Loucy (cell line): ENCODE data around the gene CAPN10.

Experiments
- H2AFZ ChIP-seq: fragments of 200-600 bp; sonication (generic); 2 replicates; pipeline ENCODE4 v1.6.0; 2016; ENCODE audit warnings: antibody characterized with exemption, mild to moderate bottlenecking, low read length, moderate library complexity
- H3F3A ChIP-seq: fragments of 200-600 bp; 2 replicates; pipeline ENCODE4 v1.6.0; 2016; ENCODE audit warnings: antibody characterized with exemption, low read depth, mild to moderate bottlenecking
- H3K27me3 ChIP-seq: fragments of 200-600 bp; sonication (generic); 2 replicates; pipeline ENCODE4 v1.6.1; 2014; ENCODE audit warnings: low read length, mild to moderate bottlenecking; ENCODE audit not compliant: insufficient read depth, poor library complexity, severe bottlenecking
- H3K36me3 ChIP-seq: fragments of 200-600 bp; sonication (generic); 2 replicates; pipeline ENCODE4 v1.6.1; 2016; ENCODE audit warnings: low read length; ENCODE audit not compliant: insufficient read depth
- H3K4me1 ChIP-seq: fragments of 200-600 bp; sonication (generic); 2 replicates; pipeline ENCODE4 v1.5.1; 2014; ENCODE audit warnings: low read length, mild to moderate bottlenecking; ENCODE audit not compliant: insufficient read depth, poor library complexity, severe bottlenecking
- H3K4me2 ChIP-seq: fragments of 200-600 bp; sonication (generic); 2 replicates; pipeline ENCODE4 v1.6.0; 2014; ENCODE audit warnings: antibody characterized with exemption, low read length, low read depth, mild to moderate bottlenecking; ENCODE audit not compliant: poor library complexity, severe bottlenecking
- H3K4me3 ChIP-seq: fragments of 200-600 bp; sonication (generic); 2 replicates; pipeline ENCODE4 v1.5.1; 2014; ENCODE audit warnings: low read length, mild to moderate bottlenecking, mixed read lengths; ENCODE audit not compliant: poor library complexity, severe bottlenecking
- H3K79me2 ChIP-seq: fragments of 200-600 bp; sonication (generic); 2 replicates; pipeline ENCODE4 v1.6.1; 2014; ENCODE audit warnings: low read length; ENCODE audit not compliant: insufficient read depth
- H3K9ac ChIP-seq: fragments of 200-600 bp; sonication (generic); 2 replicates; pipeline ENCODE4 v1.6.0; 2014; ENCODE audit warnings: mild to moderate bottlenecking, low read depth, low read length, moderate library complexity; ENCODE audit not compliant: poor library complexity, severe bottlenecking
- H3K9me2 ChIP-seq: fragments of 200-600 bp; sonication (generic); replicated peaks from 2 replicates; pipeline ENCODE4 v1.6.1; 2016; ENCODE audit warnings: low read depth, low read length, mixed read lengths
- H3K9me3 ChIP-seq: fragments of 200-600 bp; sonication (generic); 2 replicates; pipeline ENCODE4 v1.6.1; 2014; ENCODE audit warnings: mild to moderate bottlenecking, antibody characterized with exemption, low read length, low read depth; ENCODE audit not compliant: insufficient read depth
- H4K20me1 ChIP-seq: fragments of 200-600 bp; sonication (generic); 2 replicates; pipeline ENCODE4 v1.6.0; 2014; ENCODE audit warnings: antibody characterized with exemption, low read length, mild to moderate bottlenecking; ENCODE audit not compliant: insufficient read depth, poor library complexity, severe bottlenecking
- EZH2phosphoT487 ChIP-seq: fragments of 200-600 bp; IDR thresholded peaks from 2 replicates; pipeline ENCODE4 v1.6.1; 2018; ENCODE audit warnings: antibody characterized with exemption, mild to moderate bottlenecking, moderate library complexity, borderline replicate concordance
- TF ChIP-seq, protein P1 (sequence below): fragments of 200-600 bp; sonication (generic); conservative IDR thresholded peaks from 2 replicates; pipeline ENCODE4 v1.5.1; 2014; ENCODE audit warnings: mild to moderate bottlenecking, antibody characterized with exemption, low read length

The CAPN10 gene

DNA sequence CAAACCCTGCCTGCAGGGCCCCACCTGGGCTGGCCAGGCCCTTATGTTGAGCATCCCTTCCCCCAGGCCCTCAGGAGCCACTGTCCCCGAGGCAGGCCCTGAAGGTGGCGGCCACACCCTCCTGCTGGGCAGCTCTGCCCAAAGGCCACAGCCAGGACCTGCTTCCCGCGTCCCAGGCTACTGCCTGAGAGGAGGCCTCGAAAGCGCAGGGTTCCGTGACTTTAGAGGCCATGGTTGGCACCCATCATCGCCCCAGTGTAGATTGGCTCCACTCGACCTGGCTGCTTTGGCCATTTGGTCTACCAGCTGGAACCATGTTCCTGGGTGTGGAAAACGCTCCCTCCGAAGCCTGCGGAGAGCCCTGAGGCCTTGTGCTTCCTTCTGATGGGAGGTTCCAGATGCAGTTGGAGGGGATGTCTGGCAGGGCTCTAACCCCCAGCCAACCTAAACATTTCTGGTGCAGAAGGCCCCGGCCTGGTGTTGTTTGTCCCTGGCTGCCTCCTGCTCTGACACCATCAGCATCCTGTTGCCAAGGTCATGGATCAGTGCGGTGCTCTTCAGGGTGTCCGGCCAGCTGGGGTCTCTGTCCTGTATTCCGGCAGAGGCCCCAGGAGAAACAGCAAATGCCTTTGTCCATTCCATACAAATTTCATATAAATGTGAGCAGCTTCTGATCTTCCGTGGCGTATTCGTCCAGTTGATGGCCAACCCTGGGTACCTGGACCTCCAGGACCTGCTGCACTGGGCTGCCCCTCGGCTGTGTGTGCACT lies 14.7 kb downstream of the CAPN10 start:
- H3K9me2 ChIP-seq = no peaks in the 10 kb centered on the region
- peaks cover 11% of the 10 kb centered on the region; the same call in 1 of the 2 replicates for H3K36me3 ChIP-seq
- no peaks in the 10 kb centered on the region for H4K20me1 ChIP-seq
- no peaks in the 10 kb centered on the region for H3K79me2 ChIP-seq
- H3K4me2 ChIP-seq = no peak overlapping the region
- no peak overlapping the region for H3K9ac ChIP-seq
- H3F3A ChIP-seq = no peaks in the 10 kb centered on the region
- no peaks in the 10 kb centered on the region for H3K9me3 ChIP-seq
- no peaks in the 10 kb centered on the region for H3K4me1 ChIP-seq
- no peak overlapping the region for H3K4me3 ChIP-seq
- no peak overlapping the region for H2AFZ ChIP-seq
- no peaks in the 10 kb centered on the region for H3K27me3 ChIP-seq
- no peak for TF ChIP-seq EZH2phosphoT487
- TF ChIP-seq, protein P1, sequence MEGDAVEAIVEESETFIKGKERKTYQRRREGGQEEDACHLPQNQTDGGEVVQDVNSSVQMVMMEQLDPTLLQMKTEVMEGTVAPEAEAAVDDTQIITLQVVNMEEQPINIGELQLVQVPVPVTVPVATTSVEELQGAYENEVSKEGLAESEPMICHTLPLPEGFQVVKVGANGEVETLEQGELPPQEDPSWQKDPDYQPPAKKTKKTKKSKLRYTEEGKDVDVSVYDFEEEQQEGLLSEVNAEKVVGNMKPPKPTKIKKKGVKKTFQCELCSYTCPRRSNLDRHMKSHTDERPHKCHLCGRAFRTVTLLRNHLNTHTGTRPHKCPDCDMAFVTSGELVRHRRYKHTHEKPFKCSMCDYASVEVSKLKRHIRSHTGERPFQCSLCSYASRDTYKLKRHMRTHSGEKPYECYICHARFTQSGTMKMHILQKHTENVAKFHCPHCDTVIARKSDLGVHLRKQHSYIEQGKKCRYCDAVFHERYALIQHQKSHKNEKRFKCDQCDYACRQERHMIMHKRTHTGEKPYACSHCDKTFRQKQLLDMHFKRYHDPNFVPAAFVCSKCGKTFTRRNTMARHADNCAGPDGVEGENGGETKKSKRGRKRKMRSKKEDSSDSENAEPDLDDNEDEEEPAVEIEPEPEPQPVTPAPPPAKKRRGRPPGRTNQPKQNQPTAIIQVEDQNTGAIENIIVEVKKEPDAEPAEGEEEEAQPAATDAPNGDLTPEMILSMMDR = no peak

DNA sequence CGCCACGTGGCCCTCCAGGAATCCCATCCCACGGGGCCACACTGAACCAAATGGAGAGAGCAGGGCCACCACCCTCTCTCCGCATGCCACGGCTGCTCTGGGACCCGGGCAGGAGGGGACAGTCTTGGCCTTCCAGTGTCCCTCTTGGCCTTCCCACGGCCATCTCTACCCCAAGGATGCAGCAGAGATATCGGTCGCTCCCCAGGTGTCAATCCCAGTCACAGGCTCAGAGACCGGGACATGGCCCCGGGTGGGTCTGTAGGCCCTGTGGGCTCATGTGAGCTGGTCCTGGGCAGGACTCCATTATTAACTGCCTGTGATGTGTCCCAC lies 15.3 kb downstream of the CAPN10 start:
- Histone ChIP-seq H3K4me2 (no peak overlapping the region), H3K9me3 (no peaks in the 10 kb centered on the region), H4K20me1 (no peaks in the 10 kb centered on the region), H2AFZ (no peak overlapping the region), H3K27me3 (no peaks in the 10 kb centered on the region), H3F3A (no peaks in the 10 kb centered on the region), H3K4me1 (no peaks in the 10 kb centered on the region), H3K79me2 (no peaks in the 10 kb centered on the region), H3K4me3 (no peak overlapping the region), H3K9me2 (no peaks in the 10 kb centered on the region), H3K9ac (no peak overlapping the region), H3K36me3 (peaks cover 11% of the 10 kb centered on the region; the same call in 1 of the 2 replicates)
- TF ChIP-seq, protein P1 = no peak
- TF ChIP-seq EZH2phosphoT487 = no peak

DNA sequence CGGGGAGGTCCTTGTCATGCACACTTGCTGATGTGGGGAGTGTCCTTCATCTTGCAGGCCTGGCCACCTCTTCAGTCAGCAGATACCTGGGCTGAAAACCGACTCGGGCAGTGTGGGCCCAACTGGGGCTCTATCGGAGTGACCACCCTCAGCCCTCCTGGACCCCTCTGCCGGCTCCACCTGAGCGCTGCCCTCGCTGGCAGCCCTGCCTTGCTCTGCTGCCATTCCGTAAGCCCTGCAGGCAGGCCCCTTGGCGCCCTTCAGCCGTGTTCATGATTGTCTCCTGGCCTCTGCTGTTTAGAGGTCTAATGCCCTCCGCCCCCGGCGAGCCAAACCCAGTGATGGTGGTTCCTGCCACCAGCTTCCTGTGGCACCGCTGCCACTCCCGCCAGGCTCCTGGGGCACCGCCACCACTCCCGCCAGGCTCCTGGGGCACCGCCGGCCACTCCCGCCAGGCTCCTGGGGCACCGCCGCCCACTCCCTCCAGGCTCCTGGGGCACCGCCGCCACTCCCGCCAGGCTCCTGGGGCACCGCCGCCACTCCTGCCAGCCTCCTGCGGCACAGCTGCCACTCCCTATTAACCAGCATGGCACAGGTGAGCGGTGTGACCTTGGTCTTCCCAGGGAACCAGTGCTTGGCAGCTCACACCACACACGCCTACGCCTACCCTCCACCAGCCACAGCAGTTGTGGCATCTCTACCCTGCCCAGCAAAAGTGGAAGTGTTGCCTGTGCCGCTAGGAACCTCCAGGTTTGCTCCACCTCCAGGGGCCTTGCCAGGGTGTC lies 15.9 kb downstream of the CAPN10 start:
- H4K20me1 ChIP-seq = no peaks in the 10 kb centered on the region
- TF ChIP-seq, protein P1 = no peak
- TF ChIP-seq EZH2phosphoT487 = no peak
- H3K4me2 ChIP-seq = no peak overlapping the region
- no peak overlapping the region for H3K4me3 ChIP-seq
- no peaks in the 10 kb centered on the region for H3K4me1 ChIP-seq
- H3K9ac ChIP-seq = no peak overlapping the region
- no peaks in the 10 kb centered on the region for H3K9me3 ChIP-seq
- H3K27me3 ChIP-seq = no peaks in the 10 kb centered on the region
- no peaks in the 10 kb centered on the region for H3K79me2 ChIP-seq
- no peaks in the 10 kb centered on the region for H3F3A ChIP-seq
- H3K36me3 ChIP-seq = peaks cover 11% of the 10 kb centered on the region; the same call in 1 of the 2 replicates
- H2AFZ ChIP-seq = no peak overlapping the region
- H3K9me2 ChIP-seq = no peaks in the 10 kb centered on the region
